Measurements from ENCODE around the gene ZBTB21.

GRCh38 chr21:41967708-41968107, 42.5 kb downstream of the ZBTB21 start:
- TF ChIP-seq POLR2AphosphoS5 (IDR thresholded peaks at IDR 0.05): no peak
- no peak for TF ChIP-seq CTCF (IDR thresholded peaks at IDR 0.05)
- TF ChIP-seq POLR2A (IDR thresholded peaks at IDR 0.05): no peak

Measured in transverse colon (tissue), 4 donors.